Prostate gland (tissue), 2 donors: Measurements from ENCODE around the gene OPN3.

Source experiments
- CTCF ChIP-seq, 4 experiments: fragments of 200-600 bp in 2 of 4; fragments of 450-650 bp in 2 of 4; sonication (generic) in 2 of 4; IDR thresholded peaks; 1 replicate in 3 of 4; 2 replicates in 1 of 4; pipeline ENCODE4 v1.5.1; 2016 to 2019; ENCODE audit warnings: antibody characterized with exemption in 4 of 4, mild to moderate bottlenecking in 2 of 4, moderate library complexity in 2 of 4
- POLR2A ChIP-seq: fragments of 450-650 bp; IDR thresholded peaks from one replicate; pipeline ENCODE4 v1.6.1; 2016; ENCODE audit warnings: antibody characterized with exemption, mild to moderate bottlenecking

DNA sequence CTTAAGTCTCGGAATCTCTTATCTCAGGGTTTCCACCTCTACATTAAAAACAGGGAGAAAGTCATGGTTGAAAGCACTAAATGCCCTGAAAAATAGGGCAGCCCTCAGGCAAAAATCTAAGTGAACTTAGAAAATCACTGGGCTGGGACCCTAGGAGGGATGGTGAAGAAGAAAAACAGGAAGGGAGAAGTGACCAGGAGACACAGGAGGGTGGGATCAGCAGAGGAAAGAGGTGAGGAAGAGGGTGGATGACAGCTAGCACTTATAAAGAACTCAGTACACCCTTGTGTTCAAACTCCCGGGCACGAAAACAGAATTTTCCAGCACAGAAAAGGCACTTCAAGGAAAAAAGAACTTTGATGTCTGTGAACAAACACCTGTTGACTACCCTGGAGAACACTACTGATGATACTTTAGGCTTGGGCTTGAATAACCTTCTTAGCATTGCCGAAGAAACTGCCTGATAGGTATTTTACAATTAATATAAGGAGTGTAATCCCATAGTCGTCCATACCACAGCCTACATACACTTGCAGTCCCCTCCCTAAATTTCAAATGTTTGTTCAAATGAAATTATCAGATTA, 2.0 kb downstream of the OPN3 start:
- TF ChIP-seq CTCF (IDR thresholded peaks at IDR 0.05) = no peak
- TF ChIP-seq POLR2A = no peak
